ENCODE results near the gene PTCH1. TPM values are rescaled to one million over a fixed set of nuclear protein-coding genes. Genes with fewer than 3 reads are reported as not detected.

Gene PTCH1
- polyA plus RNA-seq, 3 donors, result 26.5 to 38.8 (median 29.2) TPM

DNA sequence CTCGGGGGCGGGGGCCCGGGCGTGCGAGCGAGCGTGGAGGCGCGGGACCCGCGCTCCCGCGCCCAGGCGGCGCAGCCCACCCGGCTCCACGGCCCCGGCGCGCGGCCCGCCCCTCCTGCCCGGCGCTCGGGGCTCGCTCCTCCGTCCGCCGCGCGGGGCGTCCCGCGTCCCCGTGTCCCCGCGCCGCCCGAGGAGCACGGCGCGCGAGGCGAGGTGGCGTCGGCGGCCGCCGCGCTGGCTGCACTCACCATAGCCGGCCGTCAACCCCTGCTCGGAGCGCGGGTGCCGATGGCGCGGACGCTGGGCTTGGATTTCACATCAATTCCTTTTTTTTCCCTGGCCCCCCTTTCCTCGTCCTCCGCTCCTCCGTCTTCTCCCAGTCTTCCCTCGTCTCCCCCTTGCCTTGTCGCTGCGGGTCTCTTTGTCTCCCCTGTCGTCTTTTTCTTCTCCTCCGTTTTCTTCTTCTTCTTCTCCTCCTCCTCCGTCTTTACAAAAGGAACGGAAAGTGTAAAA is 494 bp downstream of the PTCH1 start:
- DNase-seq (ENCODE audit: extremely low read depth in 1 of 11, low read depth in 9 of 11, low spot score in 4 of 11), result no peak

DNA sequence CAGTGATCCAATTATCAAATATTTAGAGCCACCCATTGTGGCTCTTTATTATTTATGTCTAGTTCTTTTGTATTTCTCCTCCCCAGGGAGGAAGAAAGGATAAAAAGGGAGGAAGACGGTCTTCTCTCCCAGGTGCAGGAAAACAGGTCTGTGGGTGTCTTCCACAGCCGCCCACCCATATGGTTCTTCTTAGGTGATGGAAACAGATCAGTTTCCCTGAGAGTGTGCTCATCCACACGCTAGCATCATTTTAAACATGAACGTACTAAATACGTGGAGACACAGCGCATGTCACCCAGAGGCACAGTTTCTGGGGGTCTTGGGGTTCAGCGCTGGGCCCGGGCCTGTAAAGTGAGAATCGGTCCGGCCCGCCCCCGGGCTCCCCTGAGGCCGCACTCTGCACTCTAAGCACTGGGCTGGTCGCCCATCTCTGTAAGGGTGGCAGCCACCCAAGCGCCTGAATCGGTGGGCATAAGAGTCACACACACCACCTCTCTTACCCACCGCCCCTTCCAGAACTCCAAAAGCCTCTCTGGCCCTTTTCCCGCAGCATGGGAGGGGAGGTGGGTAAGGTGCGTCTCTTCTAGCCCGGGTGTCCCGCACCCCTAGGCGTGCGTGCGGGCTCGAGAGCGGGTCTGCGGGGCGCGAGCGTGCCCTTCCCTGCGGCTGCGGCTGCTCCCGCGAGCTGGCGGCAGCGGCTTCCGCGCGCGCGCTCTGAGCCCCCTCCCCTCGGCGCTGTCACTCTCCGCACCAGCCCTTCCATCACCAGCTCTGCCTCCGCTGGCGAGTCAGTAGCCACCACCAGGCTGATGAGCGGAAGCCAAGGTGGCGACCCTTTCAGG is 1.3 kb downstream of the PTCH1 start:
- DNase-seq (ENCODE audit: extremely low read depth in 1 of 11, low read depth in 9 of 11, low spot score in 4 of 11), result no peak

DNA sequence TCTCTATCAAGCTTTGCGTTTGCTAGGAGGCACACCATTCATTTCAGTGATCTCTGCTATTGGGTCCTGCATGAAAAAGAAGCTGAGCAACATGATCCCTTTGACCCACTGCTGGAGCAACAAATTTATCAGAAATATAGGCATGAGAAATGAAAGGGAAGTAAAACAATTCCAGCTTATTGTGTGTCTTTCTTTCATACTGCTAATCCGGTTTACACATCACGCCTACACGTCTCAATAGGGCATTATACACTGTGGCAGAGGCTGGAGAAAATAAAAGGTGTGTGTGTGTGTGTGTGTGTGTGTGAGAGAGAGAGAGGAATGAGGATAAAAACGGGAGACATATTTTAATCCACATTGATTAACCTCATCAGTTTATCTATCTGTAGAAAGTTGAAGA is 2.4 kb downstream of the PTCH1 start:
- no peak for DNase-seq (ENCODE audit: extremely low read depth in 1 of 11, low read depth in 9 of 11, low spot score in 4 of 11)

GRCh38 chr9:95513711-95514110 is 3.1 kb downstream of the PTCH1 start:
- DNase-seq (ENCODE audit: extremely low read depth in 1 of 11, low read depth in 9 of 11, low spot score in 4 of 11), result no peak

DNA sequence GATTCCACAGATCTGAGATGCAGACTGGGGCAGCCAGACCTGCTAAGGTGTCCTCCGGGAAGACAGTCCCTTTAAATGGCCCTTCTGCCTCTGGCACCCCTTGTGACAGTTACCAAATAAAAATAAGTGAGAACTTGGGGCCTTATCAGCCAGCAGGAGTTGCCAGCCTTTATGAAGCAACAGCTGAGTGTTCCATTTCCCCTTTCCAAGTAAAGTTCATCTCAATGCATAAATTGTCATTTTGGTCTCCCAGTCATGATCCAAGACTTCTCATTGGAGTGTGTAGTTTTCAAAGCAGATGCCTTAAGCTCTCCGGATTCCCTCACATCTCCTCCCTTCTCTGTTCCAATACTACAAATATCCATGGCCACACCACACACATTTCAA is 4.1 kb downstream of the PTCH1 start:
- DNase-seq (ENCODE audit: extremely low read depth in 1 of 11, low read depth in 9 of 11, low spot score in 4 of 11), result no peak

GRCh38 chr9:95511952-95512708 is 4.6 kb downstream of the PTCH1 start:
- DNase-seq (ENCODE audit: extremely low read depth in 1 of 11, low read depth in 9 of 11, low spot score in 4 of 11), result peak in 1 of 11 donors; percentile 13

DNA sequence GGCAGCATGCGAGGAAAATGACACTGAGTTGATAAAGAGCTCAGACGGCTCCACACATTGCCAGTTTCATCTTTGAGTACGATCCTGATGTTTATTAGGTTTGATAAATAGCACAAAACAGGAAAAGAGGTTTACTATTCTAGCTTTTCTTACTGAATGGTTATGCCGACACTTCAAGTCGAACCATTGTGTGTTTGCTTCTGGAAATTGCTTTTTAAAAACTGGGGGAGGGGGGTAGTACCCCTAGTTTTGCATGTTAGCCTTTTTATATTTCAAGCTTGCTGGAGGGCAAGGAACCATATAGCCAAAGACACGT is 5.2 kb downstream of the PTCH1 start:
- no peak for DNase-seq (ENCODE audit: extremely low read depth in 1 of 11, low read depth in 9 of 11, low spot score in 4 of 11)

- peak; percentile 80 to 95 (median 91) for DNase-seq (ENCODE audit: extremely low read depth in 1 of 11, low read depth in 9 of 11, low spot score in 4 of 11)
Measured at GRCh38 chr9:95510709-95511615, 5.8 kb downstream of the PTCH1 start.

DNA sequence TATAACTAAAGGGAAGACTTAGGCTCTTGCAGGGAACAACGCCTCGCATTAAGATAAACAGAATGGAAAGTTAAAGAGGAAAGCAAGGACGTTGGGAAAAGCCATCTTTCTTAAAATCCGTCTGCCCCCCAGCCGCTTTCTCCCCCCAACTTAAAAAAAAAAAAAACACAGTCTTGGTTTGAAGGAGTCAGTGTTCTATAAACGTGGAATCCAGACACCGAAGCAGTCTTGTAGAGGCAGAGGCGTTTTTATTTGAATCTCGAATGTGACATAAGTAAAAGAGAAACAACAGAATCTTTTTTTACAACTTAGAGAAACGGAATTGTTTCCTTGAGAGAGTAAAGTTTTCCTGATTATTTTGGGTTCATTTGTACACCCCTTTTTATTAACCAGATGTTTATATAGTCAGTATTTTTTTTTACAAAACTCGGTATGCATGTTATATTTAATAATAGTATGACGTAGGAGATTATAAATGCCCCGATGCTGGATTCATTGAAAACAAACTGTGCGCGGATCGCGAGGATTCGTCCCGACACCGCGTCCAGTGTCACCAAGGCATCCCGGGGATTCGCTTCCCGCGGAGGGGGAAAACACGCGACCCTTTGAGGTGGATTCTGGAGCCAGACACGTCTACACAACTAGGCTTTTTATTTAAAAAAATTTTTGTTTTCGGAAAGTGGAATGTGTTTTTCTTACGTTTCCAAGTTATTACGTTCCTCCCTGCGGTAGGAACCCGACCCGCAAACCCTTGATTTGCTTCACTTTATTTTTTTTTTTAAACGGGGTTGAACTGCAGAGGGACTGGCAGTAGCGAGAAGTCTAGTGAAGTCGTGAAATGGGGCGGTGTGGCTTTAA is 6.7 kb downstream of the PTCH1 start:
- peak in 1 of 11 donors; percentile 15 for DNase-seq (ENCODE audit: extremely low read depth in 1 of 11, low read depth in 9 of 11, low spot score in 4 of 11)

- DNase-seq (ENCODE audit: extremely low read depth in 1 of 11, low read depth in 9 of 11, low spot score in 4 of 11), result peak; percentile 85 to 96 (median 92)
Measured at GRCh38 chr9:95508968-95509850, 7.6 kb downstream of the PTCH1 start.

DNA sequence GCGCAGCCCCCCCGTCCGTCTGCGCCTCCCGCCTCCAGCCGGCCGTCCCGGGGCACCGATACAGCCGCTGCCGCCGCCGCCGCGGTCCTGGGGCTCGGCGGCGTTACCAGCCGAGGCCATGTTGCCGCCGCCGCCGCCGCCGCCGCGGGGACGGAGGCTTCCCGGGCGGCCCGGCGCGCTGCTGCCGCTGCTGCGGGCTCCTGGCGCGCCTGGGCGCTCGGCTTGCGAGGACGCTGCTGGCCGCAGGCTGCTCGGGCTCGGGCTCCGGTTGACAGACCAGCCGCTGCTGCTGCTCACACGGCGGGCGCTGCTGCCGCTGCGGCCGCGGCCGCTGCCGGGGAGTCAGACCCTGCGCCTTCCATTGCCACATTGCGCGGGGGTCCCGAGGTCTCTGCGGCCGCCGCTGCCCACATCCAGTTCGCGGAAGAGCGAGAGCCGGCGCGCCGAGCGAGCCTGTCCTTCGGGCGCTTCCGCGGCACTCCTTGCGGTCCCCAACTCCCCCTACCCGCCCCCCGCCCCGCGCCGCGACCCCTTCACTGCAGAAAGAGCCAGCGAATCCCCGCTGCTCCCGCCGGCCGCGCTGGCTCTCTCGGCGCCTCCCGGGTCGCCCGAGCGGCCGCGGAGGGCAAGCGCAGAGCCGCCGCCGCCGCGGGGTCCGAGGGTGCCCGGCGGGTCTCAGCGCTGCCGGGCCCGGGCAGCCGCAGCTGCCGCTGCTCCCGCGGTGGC is 8.4 kb downstream of the PTCH1 start:
- DNase-seq (ENCODE audit: extremely low read depth in 1 of 11, low read depth in 9 of 11, low spot score in 4 of 11), result peak in 1 of 11 donors; percentile 9

DNA sequence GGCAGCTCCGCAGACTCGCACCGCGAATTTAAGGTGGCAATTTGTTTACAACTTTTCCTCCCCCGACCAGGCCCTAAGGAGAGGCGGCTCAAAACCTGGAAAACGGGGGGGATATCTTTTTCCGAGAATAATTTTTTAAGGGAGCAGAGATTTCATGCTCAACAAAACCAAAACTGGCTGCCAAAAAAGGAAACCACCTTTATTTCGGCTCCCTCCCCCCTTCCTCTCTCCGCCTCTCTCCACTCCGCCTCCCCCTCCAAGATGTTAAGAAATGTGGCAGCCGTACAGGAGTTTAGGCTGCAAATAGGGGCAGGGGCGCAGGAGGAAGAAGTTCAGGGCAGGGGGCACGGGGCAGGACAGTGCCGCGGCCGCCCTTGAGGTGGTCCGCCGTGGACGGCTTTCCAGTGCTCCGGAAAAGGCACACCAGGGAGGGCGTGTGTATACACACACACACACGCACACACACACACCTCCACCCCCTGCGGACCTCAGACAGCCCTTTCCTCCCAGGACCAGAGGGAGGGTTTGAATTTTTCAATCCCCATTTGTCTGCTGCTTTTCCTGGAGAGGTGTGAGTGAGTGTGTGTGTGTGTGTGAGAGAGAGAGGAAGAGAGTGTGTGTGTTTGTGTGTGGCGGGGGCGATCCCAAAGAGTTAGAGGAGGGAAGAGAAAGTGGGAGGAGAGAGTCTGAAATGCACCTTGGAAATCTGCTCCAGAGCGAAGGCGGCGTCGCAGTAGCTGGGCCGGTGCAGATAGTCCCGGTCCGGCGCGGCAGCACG is 9.1 kb downstream of the PTCH1 start:
- peak in 2 of 11 donors; percentile 56 to 62 for DNase-seq (ENCODE audit: extremely low read depth in 1 of 11, low read depth in 9 of 11, low spot score in 4 of 11)

GRCh38 chr9:95506678-95507463 is 9.9 kb downstream of the PTCH1 start:
- DNase-seq (ENCODE audit: extremely low read depth in 1 of 11, low read depth in 9 of 11, low spot score in 4 of 11), result peak in 1 of 11 donors; percentile 36

DNA sequence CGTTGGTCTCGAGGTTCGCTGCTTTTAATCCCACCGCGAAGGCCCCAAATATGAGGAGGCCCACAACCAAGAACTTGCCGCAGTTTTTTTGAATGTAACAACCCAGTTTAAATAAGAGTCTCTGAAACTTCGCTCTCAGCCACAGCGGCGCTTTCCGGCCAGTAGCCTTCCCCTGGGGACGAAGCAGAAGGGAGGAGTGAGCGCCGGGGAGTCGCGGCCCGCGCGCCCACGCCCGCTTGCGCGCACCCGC is 10.4 kb downstream of the PTCH1 start:
- peak in 1 of 11 donors; percentile 42 for DNase-seq (ENCODE audit: extremely low read depth in 1 of 11, low read depth in 9 of 11, low spot score in 4 of 11)

- peak in 6 of 11 donors; percentile 65 to 76 (median 70) for DNase-seq (ENCODE audit: extremely low read depth in 1 of 11, low read depth in 9 of 11, low spot score in 4 of 11)
Measured at GRCh38 chr9:95505717-95506427, 10.9 kb downstream of the PTCH1 start.
